GM19035 (cell line): ENCODE results near the gene WWC2.

Experiments used
- ATAC-seq: cut with Tn5 transposase; IDR thresholded peaks from one replicate; pipeline ENCODE4 v1.9.1; 2021; ENCODE audit not compliant: unreplicated experiment

WWC2 gene

GRCh38 chr4:183098723-183099536 lies at the start of gene WWC2:
TSS of gene WWC2 (plus strand) at chr4:183099257. CDS start at chr4:183099492, 235 bp downstream.
- ATAC-seq, result peak; percentile 74

GRCh38 chr4:183053681-183054080 lies 45.4 kb upstream of the WWC2 start:
- no peak for ATAC-seq

- ATAC-seq, result no peak
Observed at GRCh38 chr4:183057255-183057654, 41.8 kb upstream of the WWC2 start.

GRCh38 chr4:183059797-183060196 lies 39.3 kb upstream of the WWC2 start:
- peak; percentile 61 for ATAC-seq

GRCh38 chr4:183068502-183068901 lies 30.6 kb upstream of the WWC2 start:
- ATAC-seq, result no peak

- no peak for ATAC-seq
Observed at GRCh38 chr4:183071222-183071621, 27.8 kb upstream of the WWC2 start.

GRCh38 chr4:183072176-183072575 lies 26.9 kb upstream of the WWC2 start:
- no peak for ATAC-seq

GRCh38 chr4:183073838-183074145 lies 25.3 kb upstream of the WWC2 start:
- no peak for ATAC-seq

GRCh38 chr4:183074288-183074990 lies 24.6 kb upstream of the WWC2 start:
- no peak for ATAC-seq

GRCh38 chr4:183078634-183079033 lies 20.4 kb upstream of the WWC2 start:
- ATAC-seq, result no peak

- no peak for ATAC-seq
Observed at GRCh38 chr4:183080372-183081115, 18.5 kb upstream of the WWC2 start.

- no peak for ATAC-seq
Observed at GRCh38 chr4:183081116-183081469, 18.0 kb upstream of the WWC2 start.

GRCh38 chr4:183082053-183082452 lies 17.0 kb upstream of the WWC2 start:
- ATAC-seq, result no peak

- ATAC-seq, result no peak
Observed at GRCh38 chr4:183094393-183095198, 4.5 kb upstream of the WWC2 start.

- no peak for ATAC-seq
Observed at GRCh38 chr4:183095199-183095512, 3.9 kb upstream of the WWC2 start.

- ATAC-seq, result no peak
Observed at GRCh38 chr4:183096276-183096965, 2.6 kb upstream of the WWC2 start.

GRCh38 chr4:183097231-183098018 lies 1.6 kb upstream of the WWC2 start:
- no peak for ATAC-seq

GRCh38 chr4:183098019-183098722 lies 886 bp upstream of the WWC2 start:
- ATAC-seq, result peak; percentile 23
